Neuronal stem cell (in vitro differentiated cells): ENCODE results near the gene PLAU.

Source experiments
- DNase-seq: peaks from one replicate; pipeline ENCODE4 v3.0.0-alpha.2; 2013; ENCODE audit warnings: low spot score
- H2AFZ ChIP-seq: one replicate; pipeline ENCODE4 v1.6.1; 2013; ENCODE audit warnings: mild to moderate bottlenecking, low read length, inconsistent platforms
- H2AK5ac ChIP-seq: 2 replicates; pipeline ENCODE4 v1.6.1; 2013; ENCODE audit warnings: low read depth, mild to moderate bottlenecking, inconsistent platforms, low read length, moderate library complexity, mixed read lengths
- H2BK120ac ChIP-seq: 2 replicates; pipeline ENCODE4 v1.6.1; 2013; ENCODE audit warnings: low read depth, mild to moderate bottlenecking, inconsistent platforms, low read length, moderate library complexity, mixed read lengths
- H2BK12ac ChIP-seq: one replicate; pipeline ENCODE4 v1.6.1; 2013; ENCODE audit warnings: low read length, inconsistent platforms
- H2BK15ac ChIP-seq: 2 replicates; pipeline ENCODE4 v1.6.1; 2013; ENCODE audit warnings: mild to moderate bottlenecking, low read length, inconsistent platforms, mixed read lengths
- H2BK5ac ChIP-seq: one replicate; pipeline ENCODE4 v1.6.1; 2013; ENCODE audit warnings: inconsistent platforms, mild to moderate bottlenecking, low read length, moderate library complexity
- H3K14ac ChIP-seq: one replicate; pipeline ENCODE4 v1.6.1; 2013; ENCODE audit warnings: low read length, inconsistent platforms
- H3K18ac ChIP-seq: 2 replicates; pipeline ENCODE4 v1.6.1; 2013; ENCODE audit warnings: low read length, inconsistent platforms
- H3K23ac ChIP-seq: 2 replicates; pipeline ENCODE4 v1.6.1; 2013; ENCODE audit warnings: low read depth, mild to moderate bottlenecking, mixed read lengths, low read length, inconsistent platforms; ENCODE audit not compliant: poor library complexity
- H3K27ac ChIP-seq: replicated peaks from 3 replicates; pipeline ENCODE4 v1.5.1; 2013; ENCODE audit warnings: low read length, inconsistent platforms
- H3K27me3 ChIP-seq, 3 experiments: 2 replicates each; pipeline ENCODE4 v1.6.1; 2013; ENCODE audit warnings: low read length in 3 of 3, mild to moderate bottlenecking in 2 of 3, inconsistent platforms in 1 of 3, low read depth in 1 of 3, mixed read lengths in 1 of 3, moderate library complexity in 1 of 3; ENCODE audit not compliant: control insufficient read depth in 3 of 3, insufficient read depth in 3 of 3
- H3K36me3 ChIP-seq, 2 donors: replicated peaks in 1 of 2; 2 replicates each; pipeline ENCODE4 v1.6.1; 2013; ENCODE audit warnings: low read length in 2 of 2; ENCODE audit not compliant: control insufficient read depth in 2 of 2, insufficient read depth in 2 of 2
- H3K4ac ChIP-seq: 2 replicates; pipeline ENCODE4 v1.6.1; 2013; ENCODE audit warnings: inconsistent platforms, mild to moderate bottlenecking, low read length, moderate library complexity
- H3K4me1 ChIP-seq, 2 donors: 1 replicate in 1 of 2; 2 replicates in 1 of 2; pipeline ENCODE4 v1.6.1; 2013; ENCODE audit warnings: low read length in 2 of 2, low read depth in 1 of 2; ENCODE audit not compliant: control insufficient read depth in 2 of 2, insufficient read depth in 1 of 2
- H3K4me2 ChIP-seq: one replicate; pipeline ENCODE4 v1.6.1; 2013; ENCODE audit warnings: mild to moderate bottlenecking, low read length, inconsistent platforms; ENCODE audit not compliant: insufficient read depth, poor library complexity, severe bottlenecking
- H3K4me3 ChIP-seq, 2 donors: 2 replicates each; pipeline ENCODE4 v1.5.1; 2013; ENCODE audit warnings: low read length in 2 of 2, mild to moderate bottlenecking in 2 of 2, inconsistent platforms in 1 of 2, moderate library complexity in 1 of 2
- H3K79me1 ChIP-seq: one replicate; pipeline ENCODE4 v1.6.1; 2013; ENCODE audit warnings: low read depth, mild to moderate bottlenecking, inconsistent platforms, low read length, moderate library complexity
- H3K9ac ChIP-seq: one replicate; pipeline ENCODE4 v1.6.1; 2013; ENCODE audit warnings: mild to moderate bottlenecking, low read depth, low read length, inconsistent platforms; ENCODE audit not compliant: poor library complexity
- H3K9me3 ChIP-seq, 2 donors: replicated peaks in 1 of 2; 2 replicates each; pipeline versions ENCODE3 to v1.6.1; 2013; ENCODE audit warnings: low read length in 2 of 2, mild to moderate bottlenecking in 2 of 2, inconsistent platforms in 1 of 2, low read depth in 1 of 2, mixed read lengths in 1 of 2, moderate library complexity in 1 of 2; ENCODE audit not compliant: control insufficient read depth in 2 of 2, insufficient read depth in 1 of 2
- H4K8ac ChIP-seq: one replicate; pipeline ENCODE4 v1.6.1; 2013; ENCODE audit warnings: low read depth, mild to moderate bottlenecking, inconsistent platforms, low read length, moderate library complexity
- H4K91ac ChIP-seq: one replicate; pipeline ENCODE4 v1.6.1; 2013; ENCODE audit warnings: low read length, low read depth, mild to moderate bottlenecking, inconsistent platforms; ENCODE audit not compliant: poor library complexity
- WGBS, 2 donors: extraction: QIAGEN DNeasy Blood & Tissue Kit; methylation state at CpG; one replicate each; pipeline ENCODE4 v1.1.7; 2013; ENCODE audit warnings: missing lambda C conversion rate in 2 of 2, mixed read lengths in 1 of 2; ENCODE audit not compliant: insufficient read length in 2 of 2, insufficient replicate concordance in 1 of 2; ENCODE audit errors: extremely low coverage in 2 of 2; 5-methylcytosine and 5-hydroxymethylcytosine counted together

PLAU gene

DNA sequence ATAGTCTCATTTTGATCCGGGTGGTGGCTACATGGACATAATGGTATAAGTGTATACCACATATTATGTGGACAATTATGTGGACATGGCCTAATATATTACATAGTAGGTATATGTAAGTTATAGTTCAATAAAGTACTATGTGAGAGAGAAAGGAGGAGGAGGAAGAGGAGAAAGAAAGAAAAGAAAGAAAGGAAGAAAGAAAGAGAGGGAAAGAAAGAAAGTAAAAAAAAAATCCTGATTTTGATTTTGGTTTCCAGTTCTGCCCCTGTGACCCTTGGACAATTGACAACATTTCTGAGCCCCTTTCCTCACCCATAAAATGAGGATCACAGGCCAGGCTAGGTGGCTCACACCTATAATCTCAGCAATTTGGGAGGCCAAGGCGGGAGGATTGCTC, 44.8 kb downstream of the PLAU start:
- Histone ChIP-seq H3K36me3 (no peaks in the 10 kb centered on the region), H2BK12ac (no peak overlapping the region), H3K4me3 (no peak overlapping the region), H3K23ac (no peak overlapping the region), H3K14ac (no peak overlapping the region), H4K8ac (no peak overlapping the region), H3K9ac (no peak overlapping the region), H3K27ac (no peak overlapping the region), H2AFZ (no peak overlapping the region), H2BK5ac (no peak overlapping the region), H3K18ac (no peak overlapping the region), H3K27me3 (no peaks in the 10 kb centered on the region), H3K9me3 (no peaks in the 10 kb centered on the region), H2BK120ac (no peak overlapping the region), H4K91ac (no peak overlapping the region), H2AK5ac (no peak overlapping the region), H3K4me2 (no peak overlapping the region), H3K79me1 (no peaks in the 10 kb centered on the region), H3K4me1 (peaks cover 8 to 9% of the 10 kb centered on the region in 2 donors), H2BK15ac (no peak overlapping the region), H3K4ac (no peak overlapping the region)
- no CpG with 5 or more reads among the region's 2 CpGs for WGBS, 2 donors
- no peak for DNase-seq

- Histone ChIP-seq H3K18ac (peak overlapping the region; percentile 62), H3K4me1 (peaks cover 8% of the 10 kb centered on the region in 2 donors), H2BK5ac (peak overlapping the region; percentile 30), H2AK5ac (no peak overlapping the region), H2BK12ac (peak overlapping the region; percentile 43), H3K27me3 (no peaks in the 10 kb centered on the region), H3K23ac (no peak overlapping the region), H3K9me3 (no peaks in the 10 kb centered on the region), H2BK15ac (no peak overlapping the region), H3K4ac (no peak overlapping the region), H3K36me3 (no peaks in the 10 kb centered on the region), H3K9ac (no peak overlapping the region), H4K8ac (no peak overlapping the region), H3K14ac (no peak overlapping the region), H4K91ac (no peak overlapping the region), H3K4me2 (no peak overlapping the region), H2AFZ (peak overlapping the region; percentile 75), H3K79me1 (no peaks in the 10 kb centered on the region), H2BK120ac (no peak overlapping the region), H3K27ac (no peak overlapping the region), H3K4me3 (no peak overlapping the region)
- WGBS, 2 donors = no CpG with 5 or more reads among the region's 9 CpGs
- no peak for DNase-seq
Measured at GRCh38 chr10:73956476-73957359, 45.8 kb downstream of the PLAU start.

DNA sequence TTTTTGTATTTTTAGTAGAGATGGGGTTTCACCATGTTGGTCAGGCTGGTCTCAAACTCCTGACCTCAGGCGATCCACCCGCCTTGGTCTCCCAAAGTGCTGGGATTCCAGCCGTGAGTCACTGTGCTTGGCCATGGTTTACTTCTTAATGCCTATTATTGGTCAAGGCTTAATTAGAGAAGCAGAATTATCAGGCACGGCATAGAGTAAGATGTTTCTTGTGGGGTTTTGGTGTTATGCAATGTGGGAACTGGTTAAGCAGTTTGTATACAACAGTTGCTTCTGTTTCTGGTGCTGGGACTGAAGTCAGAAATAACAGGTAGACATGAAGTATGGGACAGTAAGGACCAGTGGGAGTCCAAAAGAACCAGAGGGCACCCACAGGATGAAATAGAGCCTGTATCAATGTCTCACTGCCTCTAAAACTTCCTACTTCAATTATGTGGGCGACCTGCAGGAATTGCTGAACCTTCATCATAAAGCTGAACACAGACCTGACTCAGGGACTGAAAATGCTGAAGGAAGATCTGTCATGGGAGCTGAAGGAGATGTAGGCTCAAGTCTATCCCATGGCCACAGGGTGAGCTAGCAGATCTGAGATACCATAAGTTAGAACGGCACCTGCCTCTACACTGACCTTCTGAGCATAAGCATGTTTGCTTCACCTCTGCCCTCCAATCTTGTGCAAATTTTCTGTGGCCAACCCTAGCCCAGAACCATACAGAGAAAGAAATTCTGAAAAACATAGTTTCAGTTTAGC, 48.7 kb downstream of the PLAU start:
- no peaks in the 10 kb centered on the region for H3K27me3 ChIP-seq
- H3K9me3 ChIP-seq = no peaks in the 10 kb centered on the region
- H2BK15ac ChIP-seq = no peak overlapping the region
- H3K36me3 ChIP-seq = no peaks in the 10 kb centered on the region
- no peak overlapping the region for H3K23ac ChIP-seq
- no peak overlapping the region for H3K27ac ChIP-seq
- no peak overlapping the region for H4K8ac ChIP-seq
- no peak overlapping the region for H2AFZ ChIP-seq
- H3K18ac ChIP-seq = no peak overlapping the region
- H3K4me2 ChIP-seq = no peak overlapping the region
- no peak overlapping the region for H4K91ac ChIP-seq
- no peak overlapping the region for H2BK120ac ChIP-seq
- no peak for DNase-seq
- no peak overlapping the region for H3K14ac ChIP-seq
- no peak overlapping the region for H3K4me3 ChIP-seq
- peaks cover 8 to 10% of the 10 kb centered on the region in 2 donors for H3K4me1 ChIP-seq
- H3K9ac ChIP-seq = no peak overlapping the region
- H2BK5ac ChIP-seq = no peak overlapping the region
- H2AK5ac ChIP-seq = no peak overlapping the region
- no peak overlapping the region for H2BK12ac ChIP-seq
- no peak overlapping the region for H3K4ac ChIP-seq
- no peaks in the 10 kb centered on the region for H3K79me1 ChIP-seq
- WGBS, 2 donors = no CpG with 5 or more reads among the region's 6 CpGs

- no peak overlapping the region for H3K4ac ChIP-seq
- H3K23ac ChIP-seq = no peak overlapping the region
- H3K4me3 ChIP-seq = no peak overlapping the region
- H4K8ac ChIP-seq = no peak overlapping the region
- H2BK15ac ChIP-seq = peak overlapping the region; percentile 1
- H3K18ac ChIP-seq = no peak overlapping the region
- DNase-seq = no peak
- no peaks in the 10 kb centered on the region for H3K36me3 ChIP-seq
- H4K91ac ChIP-seq = no peak overlapping the region
- no CpG with 5 or more reads among the region's 2 CpGs for WGBS, 2 donors
- H2BK12ac ChIP-seq = no peak overlapping the region
- peak overlapping the region; percentile 67 for H2AFZ ChIP-seq
- no peak overlapping the region for H3K9ac ChIP-seq
- no peaks in the 10 kb centered on the region for H3K9me3 ChIP-seq
- H3K14ac ChIP-seq = no peak overlapping the region
- no peaks in the 10 kb centered on the region for H3K27me3 ChIP-seq
- no peak overlapping the region for H3K4me2 ChIP-seq
- H3K4me1 ChIP-seq = peaks cover 9 to 13% of the 10 kb centered on the region in 2 donors
- H3K27ac ChIP-seq = no peak overlapping the region
- no peaks in the 10 kb centered on the region for H3K79me1 ChIP-seq
- no peak overlapping the region for H2BK120ac ChIP-seq
- H2BK5ac ChIP-seq = no peak overlapping the region
- H2AK5ac ChIP-seq = no peak overlapping the region
Measured at GRCh38 chr10:73962386-73962785, 51.5 kb downstream of the PLAU start.
